ENCODE data around the gene TLE2.

GRCh38 chr19:3024870-3025548, 4.1 kb downstream of the TLE2 start:
- no peak for TF ChIP-seq AFF4 (CRISPR knock-in tag; IDR thresholded peaks at IDR 0.05)
- no peak for TF ChIP-seq TSHZ1 (CRISPR knock-in tag; IDR thresholded peaks at IDR 0.05)
- TF ChIP-seq SMARCA5 (IDR thresholded peaks at IDR 0.05), result no peak
- no peak for TF ChIP-seq E4F1 (CRISPR knock-in tag; IDR thresholded peaks at IDR 0.05; ENCODE audit: borderline replicate concordance)
- TF ChIP-seq CEBPB (tag; IDR thresholded peaks at IDR 0.05), result no peak
- TF ChIP-seq MAFF (IDR thresholded peaks at IDR 0.05; ENCODE audit: low read length), result no peak
